Measurements from ENCODE around the gene C2orf49. TPM values are rescaled to one million over a fixed set of nuclear protein-coding genes. Genes with fewer than 3 reads are reported as not detected.

C2orf49 gene
- total RNA-seq, 1 experiment from 2014 or later: 11.6 TPM

Other genes starting within 250 kb of the C2orf49 start
- gene GPR45, start 95.8 kb upstream of the C2orf49 start, total RNA-seq (2014; rRNA removed): not detected in 2 replicates
- 26.5 and 27.3 TPM in 2 replicates for gene TGFBRAP1, start 7.8 kb upstream of the C2orf49 start, total RNA-seq (2014; rRNA removed)
- 118 and 125 TPM in 2 replicates for gene FHL2, start 61.5 kb downstream of the C2orf49 start, total RNA-seq (2014; rRNA removed)

Measured in PC-3 (cell line).